ENCODE measurements around the gene EREG.

Gene EREG, protein sequence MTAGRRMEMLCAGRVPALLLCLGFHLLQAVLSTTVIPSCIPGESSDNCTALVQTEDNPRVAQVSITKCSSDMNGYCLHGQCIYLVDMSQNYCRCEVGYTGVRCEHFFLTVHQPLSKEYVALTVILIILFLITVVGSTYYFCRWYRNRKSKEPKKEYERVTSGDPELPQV

DNA sequence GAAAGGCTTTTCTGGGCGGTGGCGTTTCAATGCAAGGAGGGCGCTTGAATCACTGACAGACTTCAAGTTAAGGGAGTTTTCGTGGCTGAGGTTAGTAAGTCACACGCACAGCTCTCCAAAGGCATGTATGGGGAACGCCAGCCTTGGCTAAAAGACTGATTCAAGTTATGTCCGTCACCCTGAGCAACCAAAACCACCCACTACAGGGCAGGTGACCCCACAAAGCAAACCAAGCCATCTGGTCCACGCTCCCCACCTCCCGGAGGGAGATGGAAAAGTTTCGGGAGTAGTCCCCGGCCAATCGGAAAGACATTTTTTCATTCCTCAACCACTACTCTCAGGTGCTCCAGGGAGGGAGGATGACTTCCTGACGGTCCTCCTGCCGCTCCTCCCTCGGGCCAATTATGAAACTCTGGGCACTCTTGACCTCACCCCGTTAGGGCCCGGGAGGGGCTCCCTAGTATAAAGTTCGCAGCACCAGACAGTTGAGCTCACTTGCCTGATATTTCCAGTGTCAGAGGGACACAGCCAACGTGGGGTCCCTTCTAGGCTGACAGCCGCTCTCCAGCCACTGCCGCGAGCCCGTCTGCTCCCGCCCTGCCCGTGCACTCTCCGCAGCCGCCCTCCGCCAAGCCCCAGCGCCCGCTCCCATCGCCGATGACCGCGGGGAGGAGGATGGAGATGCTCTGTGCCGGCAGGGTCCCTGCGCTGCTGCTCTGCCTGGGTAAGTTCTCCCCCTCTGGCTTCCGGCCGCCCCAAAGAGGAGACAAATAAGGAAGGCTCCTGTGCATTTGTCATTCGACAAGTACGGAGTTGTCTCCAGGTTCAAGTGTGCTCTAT, at the start of gene EREG:
TSS of gene EREG (plus strand) at position 494 of the 840 bp plus-strand sequence. CDS start at position 658, 164 bp downstream.
- DNase-seq (ENCODE audit: low read depth in 2 of 2, low spot score in 1 of 2): no peak

DNA sequence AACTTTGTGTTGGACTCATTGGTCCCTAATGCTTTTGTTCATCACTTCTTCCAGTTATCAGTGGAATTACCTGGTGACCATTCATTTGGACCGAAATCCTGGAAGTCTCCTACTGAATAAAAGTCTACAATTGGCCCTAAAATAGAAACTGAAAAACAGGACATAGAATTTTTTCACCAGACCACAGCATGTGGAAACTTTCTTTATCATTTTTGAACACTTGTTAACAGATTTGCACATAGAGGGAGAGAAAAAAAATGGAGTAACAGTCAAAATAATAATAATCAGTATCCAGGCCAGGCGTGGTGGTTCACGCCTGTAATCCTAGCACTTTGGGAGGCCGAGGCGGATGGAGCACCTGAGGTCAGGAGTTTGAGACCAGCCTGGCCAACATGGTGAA, 49.6 kb upstream of the EREG start:
- DNase-seq (ENCODE audit: low read depth in 2 of 2, low spot score in 1 of 2): no peak

GRCh38 chr4:74316397-74316796, 48.5 kb upstream of the EREG start:
- no peak for DNase-seq (ENCODE audit: low read depth in 2 of 2, low spot score in 1 of 2)

- DNase-seq (ENCODE audit: low read depth in 2 of 2, low spot score in 1 of 2): no peak
These were observed 47.2 kb upstream of the EREG start for GRCh38 chr4:74317616-74318246.

DNA sequence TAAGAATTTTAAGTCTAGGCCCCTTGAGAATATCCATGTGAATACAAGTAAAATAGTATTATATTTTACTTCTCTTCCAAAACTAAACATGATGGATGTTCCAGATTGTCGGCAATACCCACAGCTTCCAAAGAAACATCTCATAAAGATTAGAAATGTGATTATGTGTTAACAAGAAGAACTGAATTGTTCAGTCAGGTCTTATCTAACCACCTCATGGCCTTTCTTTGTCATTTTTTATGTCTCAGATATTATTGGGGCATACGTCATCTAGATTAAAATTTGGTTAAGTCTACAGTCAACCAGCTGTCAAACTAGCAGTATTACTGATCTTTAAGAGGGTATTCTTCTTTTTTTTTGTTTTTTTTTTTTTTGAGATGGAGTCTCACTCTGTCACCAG, 46.7 kb upstream of the EREG start:
- DNase-seq (ENCODE audit: low read depth in 2 of 2, low spot score in 1 of 2): no peak

DNA sequence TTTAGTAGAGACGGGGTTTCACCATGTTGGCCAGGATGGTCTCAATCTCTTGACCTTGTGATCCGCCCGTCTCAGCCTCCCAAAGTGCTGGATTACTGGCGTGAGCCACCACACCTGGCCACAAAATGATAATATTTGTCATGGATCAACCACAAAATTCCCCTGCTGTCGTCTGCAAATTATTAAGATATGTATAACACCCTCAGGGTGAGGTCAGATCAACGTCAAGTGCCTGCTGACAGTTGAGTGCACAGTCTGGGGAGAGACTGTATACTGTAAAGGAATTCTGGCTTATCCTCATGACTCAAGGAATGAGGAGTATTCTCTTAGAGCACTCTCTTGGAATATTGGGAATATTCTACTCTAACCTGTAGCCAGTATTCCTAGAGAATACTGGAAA, 45.5 kb upstream of the EREG start:
- DNase-seq (ENCODE audit: low read depth in 2 of 2, low spot score in 1 of 2): no peak

DNA sequence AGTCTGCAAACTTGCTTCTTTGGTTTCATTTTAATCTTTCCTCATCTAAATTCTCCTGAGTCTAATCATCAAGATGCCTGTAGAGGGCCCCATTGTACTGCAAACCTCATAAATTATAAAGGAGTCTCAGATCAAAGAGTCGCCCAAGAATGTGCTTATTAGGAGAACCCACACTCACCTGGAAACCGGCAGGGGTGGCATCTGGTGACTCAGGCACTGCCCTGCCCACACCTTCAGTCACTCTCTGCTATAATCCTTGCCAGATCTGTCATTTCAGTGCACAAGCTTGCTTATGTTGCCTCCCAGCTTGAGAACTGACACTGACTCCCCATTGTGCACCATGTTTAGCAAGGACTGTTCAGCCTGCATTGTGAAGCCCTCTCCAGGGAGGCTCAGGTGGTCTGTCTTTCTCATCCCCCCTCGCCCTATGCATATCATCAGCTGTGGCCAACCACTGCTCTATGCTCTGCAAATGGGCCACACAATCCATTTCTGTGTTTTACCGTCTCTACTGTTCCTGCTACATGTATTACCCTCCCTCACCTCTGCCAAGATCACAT, 44.3 kb upstream of the EREG start:
- DNase-seq (ENCODE audit: low read depth in 2 of 2, low spot score in 1 of 2): no peak

- no peak for DNase-seq (ENCODE audit: low read depth in 2 of 2, low spot score in 1 of 2)
These were observed 42.6 kb upstream of the EREG start for GRCh38 chr4:74322301-74322700.

DNA sequence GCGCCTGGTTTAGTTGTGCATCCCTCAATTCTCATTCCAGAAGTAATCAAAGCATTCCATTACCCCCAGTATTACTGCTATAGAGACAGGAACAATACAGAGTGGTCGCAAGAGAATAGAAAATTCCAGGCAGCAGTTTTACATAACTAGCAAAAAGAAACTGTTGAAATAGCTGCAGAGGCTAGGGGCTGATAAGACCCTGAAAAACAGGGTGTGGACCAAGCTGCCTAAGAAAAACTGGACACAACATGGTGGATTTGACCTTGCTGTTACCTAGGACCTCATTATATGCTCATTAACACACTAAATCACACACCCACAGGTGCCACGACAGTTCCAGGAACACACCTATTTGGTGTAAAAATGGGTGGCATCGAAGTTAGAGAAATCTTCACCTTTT, 41.3 kb upstream of the EREG start:
- DNase-seq (ENCODE audit: low read depth in 2 of 2, low spot score in 1 of 2): no peak

- no peak for DNase-seq (ENCODE audit: low read depth in 2 of 2, low spot score in 1 of 2)
These were observed 40.7 kb upstream of the EREG start for GRCh38 chr4:74324262-74324661.

GRCh38 chr4:74325886-74326285, 39.1 kb upstream of the EREG start:
- DNase-seq (ENCODE audit: low read depth in 2 of 2, low spot score in 1 of 2): no peak

- no peak for DNase-seq (ENCODE audit: low read depth in 2 of 2, low spot score in 1 of 2)
These were observed 37.2 kb upstream of the EREG start for GRCh38 chr4:74327762-74328161.

- no peak for DNase-seq (ENCODE audit: low read depth in 2 of 2, low spot score in 1 of 2)
These were observed 36.4 kb upstream of the EREG start for GRCh38 chr4:74328501-74328900.

- DNase-seq (ENCODE audit: low read depth in 2 of 2, low spot score in 1 of 2): no peak
These were observed 35.6 kb upstream of the EREG start for GRCh38 chr4:74329307-74329706.

DNA sequence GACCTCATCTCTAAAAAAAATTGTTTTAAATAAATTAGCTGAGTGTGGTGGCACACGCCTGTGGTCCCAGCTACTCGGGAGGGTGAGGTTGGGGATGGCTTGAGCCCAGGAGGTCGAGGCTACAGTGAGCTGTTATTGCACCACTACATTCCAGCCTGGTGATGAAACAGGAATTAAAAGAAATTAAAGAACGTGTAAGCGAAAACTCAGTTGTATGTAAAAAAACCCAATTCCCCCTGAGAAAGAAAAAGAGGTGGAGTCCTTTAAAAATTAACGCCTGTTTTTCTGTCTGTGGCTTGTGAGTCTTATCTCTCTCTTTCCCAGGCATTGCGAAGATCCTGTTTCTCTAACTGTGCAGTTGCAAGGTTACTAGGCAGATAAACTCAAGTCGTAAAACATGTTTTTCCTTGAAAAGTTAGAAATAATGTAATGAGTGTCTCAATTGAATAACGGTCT, 34.6 kb upstream of the EREG start:
- DNase-seq (ENCODE audit: low read depth in 2 of 2, low spot score in 1 of 2): no peak

DNA sequence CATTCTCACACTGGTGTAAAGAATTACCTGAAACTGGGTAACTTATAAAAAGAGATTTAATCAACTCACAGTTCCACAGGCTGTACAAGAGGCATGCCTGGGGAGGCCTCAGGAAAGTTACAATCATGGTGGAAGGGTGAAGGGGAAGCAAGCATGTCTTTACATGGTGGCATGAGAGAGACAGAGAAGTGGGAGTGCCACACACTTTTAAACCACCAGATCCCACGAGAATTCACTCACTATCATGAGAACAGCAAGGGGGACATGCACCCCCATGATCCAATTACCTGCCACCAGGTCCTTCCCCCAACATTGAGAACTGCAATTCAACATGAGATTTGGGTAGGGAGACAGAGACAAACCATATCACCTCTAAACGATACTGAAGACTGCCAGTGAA, 33.7 kb upstream of the EREG start:
- DNase-seq (ENCODE audit: low read depth in 2 of 2, low spot score in 1 of 2): no peak

- no peak for DNase-seq (ENCODE audit: low read depth in 2 of 2, low spot score in 1 of 2)
These were observed 33.0 kb upstream of the EREG start for GRCh38 chr4:74331944-74332343.

DNA sequence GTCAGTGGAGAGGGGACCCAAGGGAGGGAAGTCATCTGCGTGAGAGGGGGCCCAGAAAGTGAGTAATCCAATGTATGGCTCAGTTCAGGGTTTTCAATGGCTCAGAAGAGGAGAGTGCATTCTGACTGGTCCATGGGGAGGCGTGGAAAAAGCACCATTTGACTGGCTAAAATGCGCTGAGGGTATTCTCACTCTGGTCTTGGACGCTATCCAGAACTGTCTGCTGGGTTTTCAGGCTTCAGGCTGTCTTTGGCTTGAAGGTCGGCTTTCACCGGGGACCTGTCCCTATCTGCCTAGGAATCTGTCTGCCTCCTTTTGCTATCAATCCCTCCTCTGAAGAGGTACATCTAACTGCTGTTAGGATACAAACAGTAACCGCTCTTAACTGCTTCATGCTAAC, 30.3 kb upstream of the EREG start:
- no peak for DNase-seq (ENCODE audit: low read depth in 2 of 2, low spot score in 1 of 2)

- no peak for DNase-seq (ENCODE audit: low read depth in 2 of 2, low spot score in 1 of 2)
These were observed 29.5 kb upstream of the EREG start for GRCh38 chr4:74335341-74336021.

- no peak for DNase-seq (ENCODE audit: low read depth in 2 of 2, low spot score in 1 of 2)
These were observed 26.1 kb upstream of the EREG start for GRCh38 chr4:74338792-74339333.

DNA sequence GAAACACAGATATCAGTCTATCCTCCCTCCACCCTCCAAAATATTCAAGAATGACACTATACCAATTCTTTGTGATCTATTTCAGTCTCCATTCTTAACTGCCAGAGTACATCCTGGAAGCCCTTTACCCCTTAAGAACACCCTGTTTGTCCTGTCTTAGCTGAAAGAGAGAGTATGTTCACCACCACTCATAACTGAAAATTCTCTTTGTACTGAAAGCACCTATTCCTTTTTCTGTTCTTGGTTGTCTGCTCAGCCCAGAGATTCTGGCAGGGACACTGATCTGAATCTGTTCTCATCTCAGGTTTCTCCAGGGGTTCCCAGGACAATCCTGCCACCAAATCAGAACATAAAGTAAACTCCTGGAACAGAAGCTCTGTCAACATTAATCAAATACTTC, 25.4 kb upstream of the EREG start:
- no peak for DNase-seq (ENCODE audit: low read depth in 2 of 2, low spot score in 1 of 2)
